Measurements from ENCODE around the gene SNRNP27. TPM values are rescaled to one million over a fixed set of nuclear protein-coding genes. Genes with fewer than 3 reads are reported as not detected.

SNRNP27 gene
- total RNA-seq = 51.0 and 53.9 TPM in 2 replicates

GRCh38 chr2:69893684-69894551 lies at the start of gene SNRNP27:
SNRNP27 (plus strand) TSS chr2:69893956; CDS start chr2:69893985, 29 bp downstream.

GRCh38 chr2:69914950-69915945 lies 21.5 kb downstream of the SNRNP27 start, which contains the start of gene MXD1:
MXD1 (plus strand) TSS chr2:69915109; CDS start chr2:69915331, 222 bp downstream.

Other genes starting within 250 kb of the SNRNP27 start
- gene ANXA4, start 151.8 kb upstream of the SNRNP27 start, total RNA-seq = 26.7 and 33.1 TPM in 2 replicates
- 7.0 and 7.9 TPM in 2 replicates for gene GMCL1, start 64.3 kb upstream of the SNRNP27 start, total RNA-seq
- gene MXD1, start 21.2 kb downstream of the SNRNP27 start, total RNA-seq = 5.2 and 5.6 TPM in 2 replicates
- gene ASPRV1, start 67.7 kb downstream of the SNRNP27 start, total RNA-seq = 0.26 and 3.4 TPM in 2 replicates
- gene PCBP1, start 193.5 kb downstream of the SNRNP27 start, total RNA-seq = 105 and 160 TPM in 2 replicates